Gastroesophageal sphincter (tissue), 4 donors: ENCODE results near the gene NUTM2F. TPM values are rescaled to one million over a fixed set of nuclear protein-coding genes. Genes with fewer than 3 reads are reported as not detected.
"Not testable (repeated sequence)": the region's sequence is repeated elsewhere in the genome, so short reads cannot be mapped to it uniquely, and the experiment has no call there.

ENCODE experiments used
- ATAC-seq: fragments of 150-250 bp; one replicate; pipeline ENCODE4 v1.9.1; 2016; ENCODE audit warnings: mild to moderate bottlenecking, moderate library complexity
- H3K27ac ChIP-seq, 4 donors: fragments of 200-600 bp; sonication (generic) in 3 of 4; 1 replicate in 3 of 4; 2 replicates in 1 of 4; pipeline ENCODE4 v1.5.1; 2016 to 2019
- H3K27me3 ChIP-seq: fragments of 200-600 bp; sonication (generic); one replicate; pipeline ENCODE4 v1.5.1; 2019
- H3K36me3 ChIP-seq, 2 donors: fragments of 200-600 bp; sonication (generic); one replicate each; pipeline ENCODE4 v1.5.1; 2019; ENCODE audit warnings: control low read depth in 1 of 2
- H3K4me1 ChIP-seq, 3 donors: fragments of 200-600 bp; sonication (generic); 1 replicate in 2 of 3; 2 replicates in 1 of 3; pipeline ENCODE4 v1.5.1; 2016 to 2019; ENCODE audit warnings: control low read depth in 2 of 3
- H3K4me3 ChIP-seq, 2 donors: fragments of 200-600 bp; sonication (generic); one replicate each; pipeline ENCODE4 v1.5.1; 2019; ENCODE audit warnings: mild to moderate bottlenecking in 1 of 2, moderate library complexity in 1 of 2
- H3K9me3 ChIP-seq, 3 donors: fragments of 200-600 bp; sonication (generic); one replicate each; pipeline ENCODE4 v1.5.1; 2017 to 2019; ENCODE audit warnings: control low read depth in 2 of 3
- EP300 ChIP-seq: sonication (generic); formaldehyde crosslinking; IDR thresholded peaks from one replicate; pipeline ENCODE4 v1.6.1; 2017; ENCODE audit warnings: antibody characterized with exemption, mild to moderate bottlenecking
- POLR2A ChIP-seq, 2 donors: fragments of 450-650 bp; IDR thresholded peaks; one replicate each; pipeline ENCODE4 v1.6.1; 2017; ENCODE audit warnings: antibody characterized with exemption in 2 of 2, mild to moderate bottlenecking in 2 of 2, moderate library complexity in 1 of 2
- POLR2AphosphoS5 ChIP-seq: sonication (generic); formaldehyde crosslinking; IDR thresholded peaks from one replicate; pipeline ENCODE4 v1.6.1; 2017; ENCODE audit warnings: antibody characterized with exemption
- WGBS, 2 donors: methylation state at CpG; one replicate each; pipeline ENCODE4 v1.1.5; 2018; ENCODE audit warnings: low coverage in 1 of 2; 5-methylcytosine and 5-hydroxymethylcytosine counted together
- total RNA-seq, 4 donors: library from RNA; depleted of rRNA; stranded (reverse); fragments of >200 nt; gene quantifications; one replicate each; pipeline ENCODE4 v1.1.0, GENCODE V29; 2016
- TF ChIP-seq, protein P1 (sequence below), 4 experiments: fragments of 200-600 bp in 2 of 4; fragments of 450-650 bp in 2 of 4; sonication (generic) in 1 of 4; IDR thresholded peaks; one replicate each; pipeline ENCODE4 v1.5.1; 2017 to 2019; ENCODE audit warnings: antibody characterized with exemption in 4 of 4, mild to moderate bottlenecking in 2 of 4, moderate library complexity in 2 of 4

Gene NUTM2F
- total RNA-seq, 4 donors from 2014 or later: not detected

- 40% methylated on average over 1 of the region's 7 CpGs; no CpG with 5 or more reads in 1 of the 2 donors for WGBS, 2 donors
- H3K4me3 ChIP-seq, ATAC-seq, H3K9me3 ChIP-seq, H3K4me1 ChIP-seq, H3K36me3 ChIP-seq, H3K27ac ChIP-seq, H3K27me3 ChIP-seq: not testable (repeated sequence)
These were observed 10.3 kb upstream of the NUTM2F start for GRCh38 chr9:94338723-94339122.

- not testable (repeated sequence) for H3K27me3 ChIP-seq, H3K36me3 ChIP-seq, H3K9me3 ChIP-seq, H3K4me1 ChIP-seq, H3K27ac ChIP-seq, ATAC-seq, H3K4me3 ChIP-seq
- no CpG with 5 or more reads among the region's 4 CpGs for WGBS, 2 donors
These were observed 8.0 kb upstream of the NUTM2F start for GRCh38 chr9:94336445-94336844.

GRCh38 chr9:94325583-94325982, 2.9 kb downstream of the NUTM2F start:
- not testable (repeated sequence) for H3K36me3 ChIP-seq, H3K4me1 ChIP-seq, H3K27me3 ChIP-seq, H3K9me3 ChIP-seq, ATAC-seq, H3K4me3 ChIP-seq, H3K27ac ChIP-seq
- no CpG with 5 or more reads among the region's 16 CpGs for WGBS, 2 donors

- not testable (repeated sequence) for H3K4me3 ChIP-seq, H3K36me3 ChIP-seq, H3K4me1 ChIP-seq, H3K9me3 ChIP-seq, ATAC-seq, H3K27ac ChIP-seq, H3K27me3 ChIP-seq
- 78% methylated on average over 4 of the region's 18 CpGs; no CpG with 5 or more reads in 1 of the 2 donors for WGBS, 2 donors
These were observed 5.2 kb downstream of the NUTM2F start for GRCh38 chr9:94323153-94323798.

DNA sequence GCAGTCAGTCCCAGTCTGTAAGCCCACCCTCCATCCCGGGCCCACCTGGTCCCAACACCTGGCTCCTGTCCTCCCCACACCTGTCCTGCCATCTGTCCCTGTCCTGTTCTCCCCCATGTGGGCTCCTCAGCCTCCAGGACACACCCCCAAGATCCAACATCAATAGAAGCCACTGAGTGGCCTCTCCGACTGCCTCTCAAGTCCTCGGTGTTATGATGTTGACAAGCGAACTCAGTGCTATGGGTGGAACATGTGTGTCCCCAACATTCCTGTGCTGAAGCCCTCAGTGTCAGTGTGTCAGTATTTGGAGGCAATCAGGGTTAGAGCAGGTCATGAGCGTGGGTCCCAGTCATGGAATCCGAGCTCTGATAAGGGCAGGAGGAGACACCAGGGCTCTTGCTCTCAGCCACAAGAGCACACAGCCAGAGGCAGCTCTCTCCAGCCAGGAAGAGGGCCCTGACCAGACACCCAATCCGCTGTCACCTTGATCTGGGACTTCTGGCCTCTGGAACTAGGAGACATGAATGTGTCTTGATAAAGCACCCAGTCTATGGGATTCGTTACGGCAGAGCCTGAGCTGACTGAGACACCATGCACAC, 6.0 kb downstream of the NUTM2F start:
- not testable (repeated sequence) for H3K9me3 ChIP-seq, ATAC-seq, H3K36me3 ChIP-seq, H3K4me1 ChIP-seq, H3K4me3 ChIP-seq, H3K27ac ChIP-seq, H3K27me3 ChIP-seq
- WGBS, 2 donors: 100% methylated on average over 1 of the region's 9 CpGs; no CpG with 5 or more reads in 1 of the 2 donors

DNA sequence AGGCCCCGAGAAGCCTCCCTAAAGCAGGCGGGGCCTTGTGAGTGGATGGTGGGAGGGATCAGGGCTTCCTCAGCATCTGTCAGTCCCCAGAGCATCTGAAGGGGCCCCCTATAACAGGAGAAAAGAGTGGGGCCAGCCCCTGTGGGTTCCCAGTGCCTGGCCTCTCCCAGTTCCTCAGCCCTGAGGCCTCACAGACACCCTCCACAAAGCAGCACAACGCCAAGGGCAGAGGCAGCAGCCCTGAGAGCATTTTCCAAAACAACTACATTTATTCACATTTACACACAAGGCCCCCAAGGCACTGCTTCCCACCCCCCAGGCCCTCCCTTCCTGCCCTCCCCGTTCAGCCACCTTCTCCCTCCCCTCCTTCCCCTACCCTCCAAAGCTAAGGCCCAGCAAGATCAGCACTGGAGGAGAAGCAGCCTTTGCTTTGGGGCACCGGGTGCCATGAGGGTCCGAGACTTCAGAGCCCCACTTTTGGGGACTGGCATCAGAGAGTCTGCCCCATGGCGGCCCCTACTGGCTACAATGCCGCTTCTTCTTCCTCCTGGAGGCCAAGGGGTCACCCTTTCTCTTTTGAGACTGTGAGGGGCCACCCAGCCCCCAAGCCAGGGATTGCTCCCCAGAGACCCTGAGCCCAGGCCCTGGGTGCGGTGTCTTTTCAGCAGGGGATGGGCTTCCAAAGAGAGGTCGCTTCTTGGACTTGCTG, 10.3 kb downstream of the NUTM2F start:
- H3K9me3 ChIP-seq, H3K27me3 ChIP-seq: not testable (repeated sequence)
- WGBS, 2 donors: no CpG with 5 or more reads among the region's 10 CpGs

GRCh38 chr9:94316236-94316635, 12.2 kb downstream of the NUTM2F start:
- not testable (repeated sequence) for H3K27me3 ChIP-seq, H3K4me3 ChIP-seq, ATAC-seq, H3K27ac ChIP-seq, H3K36me3 ChIP-seq, H3K4me1 ChIP-seq, H3K9me3 ChIP-seq
- no CpG with 5 or more reads among the region's 5 CpGs for WGBS, 2 donors

More for the DNA sequence above, 10.3 kb downstream of the NUTM2F start:
- not testable (repeated sequence) for H3K4me3 ChIP-seq, ATAC-seq, H3K27ac ChIP-seq, H3K36me3 ChIP-seq, H3K4me1 ChIP-seq

GRCh38 chr9:94315034-94315984, 13.1 kb downstream of the NUTM2F start:
- ATAC-seq, H3K4me3 ChIP-seq: not testable (repeated sequence)
- WGBS, 2 donors: no CpG with 5 or more reads among the region's 15 CpGs

DNA sequence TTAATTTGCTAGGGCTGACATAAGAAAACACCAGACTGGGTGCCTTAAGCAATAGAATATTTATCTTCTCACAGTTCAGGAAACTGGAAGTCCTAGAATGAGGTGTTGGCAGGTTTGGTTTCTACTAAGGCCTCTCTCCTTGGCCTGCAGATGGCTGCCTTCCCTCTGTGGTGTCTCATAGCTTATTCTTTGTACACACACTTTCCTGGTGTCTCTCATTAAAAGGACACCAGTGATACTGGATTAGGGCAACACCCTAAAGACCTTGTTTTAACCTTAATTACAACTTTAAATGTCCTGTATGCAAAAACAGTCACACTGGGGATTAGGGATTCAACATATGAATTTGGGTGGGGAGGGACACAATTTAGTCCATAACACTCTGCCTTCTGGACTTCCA, 25.1 kb downstream of the NUTM2F start:
- H3K4me1 ChIP-seq: peaks cover 0 to 13% (median 0%) of the 10 kb centered on the region in 3 donors
- no peak for ATAC-seq
- H3K27ac ChIP-seq: no peak overlapping the region
- no peaks in the 10 kb centered on the region for H3K27me3 ChIP-seq
- peaks cover 0 to 15% of the 10 kb centered on the region in 2 donors for H3K36me3 ChIP-seq
- no peak overlapping the region for H3K4me3 ChIP-seq
- TF ChIP-seq POLR2AphosphoS5: no peak
- no peak for TF ChIP-seq POLR2A (IDR thresholded peaks at IDR 0.05)
- no peak for TF ChIP-seq EP300
- TF ChIP-seq, protein P1, sequence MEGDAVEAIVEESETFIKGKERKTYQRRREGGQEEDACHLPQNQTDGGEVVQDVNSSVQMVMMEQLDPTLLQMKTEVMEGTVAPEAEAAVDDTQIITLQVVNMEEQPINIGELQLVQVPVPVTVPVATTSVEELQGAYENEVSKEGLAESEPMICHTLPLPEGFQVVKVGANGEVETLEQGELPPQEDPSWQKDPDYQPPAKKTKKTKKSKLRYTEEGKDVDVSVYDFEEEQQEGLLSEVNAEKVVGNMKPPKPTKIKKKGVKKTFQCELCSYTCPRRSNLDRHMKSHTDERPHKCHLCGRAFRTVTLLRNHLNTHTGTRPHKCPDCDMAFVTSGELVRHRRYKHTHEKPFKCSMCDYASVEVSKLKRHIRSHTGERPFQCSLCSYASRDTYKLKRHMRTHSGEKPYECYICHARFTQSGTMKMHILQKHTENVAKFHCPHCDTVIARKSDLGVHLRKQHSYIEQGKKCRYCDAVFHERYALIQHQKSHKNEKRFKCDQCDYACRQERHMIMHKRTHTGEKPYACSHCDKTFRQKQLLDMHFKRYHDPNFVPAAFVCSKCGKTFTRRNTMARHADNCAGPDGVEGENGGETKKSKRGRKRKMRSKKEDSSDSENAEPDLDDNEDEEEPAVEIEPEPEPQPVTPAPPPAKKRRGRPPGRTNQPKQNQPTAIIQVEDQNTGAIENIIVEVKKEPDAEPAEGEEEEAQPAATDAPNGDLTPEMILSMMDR (IDR thresholded peaks at IDR 0.05): no peak
- no peaks in the 10 kb centered on the region for H3K9me3 ChIP-seq

More at GRCh38 chr9:94315034-94315984, 13.1 kb downstream of the NUTM2F start:
- H3K36me3 ChIP-seq, H3K27me3 ChIP-seq, H3K27ac ChIP-seq, H3K4me1 ChIP-seq, H3K9me3 ChIP-seq: not testable (repeated sequence)
